HepG2 (cell line): Measurements from ENCODE around the gene RAB27B. TPM values are rescaled to one million over a fixed set of nuclear protein-coding genes. Genes with fewer than 3 reads are reported as not detected.

Source experiments
- ATAC-seq: fragments of 200-7000 bp; cut with Tn5 transposase; 3 replicates; pipeline ENCODE4 v1.9.1; 2020; ENCODE audit warnings: mild to moderate bottlenecking, moderate library complexity
- BruUV-seq: library from RNA; stranded (reverse); fragments of 400-500 nt; replicated peaks from 2 replicates; lab custom pipeline; 2021; lab: Mats Ljungman, UMichigan
- CTCF ChIA-PET: fragments of 300-600 bp; formaldehyde crosslinking; extraction: SDS; loops from one replicate; lab custom pipeline; 2021; ENCODE audit warnings: low total read pairs, inconsistent platforms, low intra/inter-chr PET ratio; lab: Yijun Ruan, JAX
- POLR2A ChIA-PET: fragments of 350-600 bp; sonication (Branson Sonifier 250); formaldehyde crosslinking; loops from one replicate; lab custom pipeline; 2020; ENCODE audit warnings: antibody characterized with exemption, inconsistent platforms; lab: Yijun Ruan, JAX
- DNase-seq: peaks from one replicate; pipeline ENCODE4 v3.0.0-alpha.2; 2015; ENCODE audit warnings: low spot score
- FAIRE-seq: peaks from 3 replicates; lab custom pipeline; 2011; peaks lifted over from hg19 to GRCh38; lab: Jason Lieb, UNC
- H2AFZ ChIP-seq: one replicate; pipeline ENCODE4 v1.6.1; 2011; ENCODE audit warnings: low read length, inconsistent platforms
- H3K27ac ChIP-seq: fragments of 300-600 bp; 3 replicates; pipeline ENCODE4 v1.8.0; 2011; ENCODE audit warnings: mixed run types, mild to moderate bottlenecking, mixed read lengths, low read length, inconsistent platforms; ENCODE audit not compliant: insufficient read depth; ENCODE audit errors: extremely low read length
- H3K27me3 ChIP-seq, 2 experiments: fragments of 200-600 bp in 1 of 2; 2 replicates in 1 of 2; 3 replicates in 1 of 2; pipeline versions ENCODE4 v1.6.0 to v1.8.0; 2011; ENCODE audit warnings: low read length in 2 of 2, mild to moderate bottlenecking in 2 of 2, moderate library complexity in 2 of 2, inconsistent platforms in 1 of 2; ENCODE audit not compliant: insufficient read depth in 2 of 2, control insufficient read depth in 1 of 2
- H3K36me3 ChIP-seq, 2 experiments: fragments of 200-600 bp in 1 of 2; replicated peaks in 1 of 2; 2 replicates in 1 of 2; 3 replicates in 1 of 2; pipeline versions ENCODE4 v1.5.1 to v1.8.0; 2011; ENCODE audit warnings: low read length in 2 of 2, inconsistent platforms in 1 of 2; ENCODE audit not compliant: insufficient read depth in 2 of 2, control insufficient read depth in 1 of 2
- H3K4me1 ChIP-seq: 2 replicates; pipeline ENCODE4 v1.5.1; 2012; ENCODE audit warnings: low read length, inconsistent platforms; ENCODE audit not compliant: insufficient read depth
- H3K4me2 ChIP-seq: 2 replicates; pipeline ENCODE4 v1.6.0; 2011; ENCODE audit warnings: low read depth, low read length, inconsistent platforms
- H3K4me3 ChIP-seq, 3 experiments: fragments of 200-600 bp in 1 of 3; sonication (generic), shearing (Covaris generic) in 1 of 3; replicated peaks in 1 of 3; 2 replicates each; pipeline ENCODE4 v1.5.1; 2011 to 2016; ENCODE audit warnings: low read length in 3 of 3, inconsistent platforms in 2 of 3, low read depth in 2 of 3, mild to moderate bottlenecking in 2 of 3, control low read depth in 1 of 3, mixed read lengths in 1 of 3; ENCODE audit not compliant: insufficient read depth in 1 of 3
- H3K79me2 ChIP-seq: one replicate; pipeline ENCODE4 v1.6.1; 2011; ENCODE audit warnings: low read length, inconsistent platforms; ENCODE audit not compliant: insufficient read depth
- H3K9ac ChIP-seq: 2 replicates; pipeline ENCODE4 v1.6.0; 2011; ENCODE audit warnings: mild to moderate bottlenecking, low read depth, low read length, inconsistent platforms; ENCODE audit not compliant: insufficient read depth
- H3K9me3 ChIP-seq: 2 replicates; pipeline ENCODE4 v1.5.1; 2012; ENCODE audit warnings: mild to moderate bottlenecking, low read length
- H4K20me1 ChIP-seq: 2 replicates; pipeline ENCODE4 v1.6.0; 2011; ENCODE audit warnings: inconsistent platforms, mild to moderate bottlenecking, low read length, moderate library complexity; ENCODE audit not compliant: insufficient read depth
- ARHGAP35 ChIP-seq: sonication (generic); formaldehyde crosslinking; IDR thresholded peaks from 2 replicates; pipeline ENCODE4 v1.9.0; 2022; ENCODE audit warnings: mild to moderate bottlenecking, inconsistent platforms, moderate library complexity, missing genetic modification reagents, borderline replicate concordance
- ARNT ChIP-seq: fragments of 450-650 bp; IDR thresholded peaks from 2 replicates; pipeline ENCODE4 v1.6.1; 2017
- CBX1 ChIP-seq: IDR thresholded peaks from one replicate; pipeline ENCODE4 v1.6.1; 2016; ENCODE audit warnings: antibody characterized with exemption, low read depth
- KLF11 ChIP-seq: IDR thresholded peaks from 2 replicates; pipeline ENCODE4 v1.6.1; 2016; ENCODE audit warnings: missing compliant biosample characterization
- PITX1 ChIP-seq: sonication (generic); formaldehyde crosslinking; IDR thresholded peaks from 2 replicates; pipeline ENCODE4 v1.5.1; 2020; ENCODE audit warnings: mild to moderate bottlenecking, missing genetic modification reagents
- SAFB2 ChIP-seq: sonication (generic); formaldehyde crosslinking; IDR thresholded peaks from 2 replicates; pipeline ENCODE4 v1.5.1; 2020; ENCODE audit warnings: missing genetic modification reagents, low read depth, mild to moderate bottlenecking, borderline replicate concordance
- SAP130 ChIP-seq: IDR thresholded peaks from 2 replicates; pipeline ENCODE4 v1.6.1; 2016; ENCODE audit warnings: low read depth
- SMC3 ChIP-seq: IDR thresholded peaks from 2 replicates; pipeline ENCODE4 v1.6.1; 2011; ENCODE audit warnings: low read length, improper control_type of control experiment
- SOX5 ChIP-seq: IDR thresholded peaks from 2 replicates; pipeline ENCODE4 v1.6.1; 2016; ENCODE audit warnings: borderline replicate concordance
- ZBTB7A ChIP-seq: sonication (generic); formaldehyde crosslinking; IDR thresholded peaks from 2 replicates; pipeline ENCODE4 v1.8.0; 2022; ENCODE audit warnings: mild to moderate bottlenecking, missing genetic modification reagents
- ZNF326 ChIP-seq: sonication (generic); formaldehyde crosslinking; IDR thresholded peaks from 2 replicates; pipeline ENCODE4 v1.4.0; 2020; ENCODE audit warnings: missing genetic modification reagents, borderline replicate concordance
- ZNF484 ChIP-seq: sonication (generic); formaldehyde crosslinking; IDR thresholded peaks from 2 replicates; pipeline ENCODE4 v1.5.1; 2020; ENCODE audit warnings: mild to moderate bottlenecking, low read depth, missing genetic modification reagents, borderline replicate concordance
- ZNF709 ChIP-seq: sonication (generic); formaldehyde crosslinking; IDR thresholded peaks from 2 replicates; pipeline ENCODE4 v1.5.0; 2020; ENCODE audit warnings: mild to moderate bottlenecking, missing genetic modification reagents
- ZNF788 ChIP-seq: sonication (generic); formaldehyde crosslinking; IDR thresholded peaks from 2 replicates; pipeline ENCODE4 v1.5.0; 2020; ENCODE audit warnings: mild to moderate bottlenecking, missing genetic modification reagents, borderline replicate concordance
- ZSCAN12 ChIP-seq: sonication (generic); formaldehyde crosslinking; IDR thresholded peaks from 2 replicates; pipeline ENCODE4 v1.9.0; 2021; ENCODE audit warnings: mild to moderate bottlenecking, missing genetic modification reagents
- WGBS: methylation state at CpG from one replicate; pipeline ENCODE4 v1.1.6; 2017; ENCODE audit warnings: low lambda C conversion rate; 5-methylcytosine and 5-hydroxymethylcytosine counted together
- in situ Hi-C: cut with HindIII; loops from 2 replicates; pipeline ENCODE4 v1.10.0; 2017; ENCODE audit warnings: low pct_unique_long_range_greater_than_20kb; ENCODE audit not compliant: extremely low pct_ligation_motif_present
- intact Hi-C: fragments of 100-400 bp; cut with micrococcal nuclease; formaldehyde crosslinking; loops from one replicate; pipeline ENCODE4 v1.10.0; 2022; ENCODE audit not compliant: unreplicated experiment
- polyA plus RNA-seq, 8 experiments: library from polyadenylated mRNA; depleted of rRNA in 3 of 8; stranded (reverse) in 7 of 8; unstranded in 1 of 8; fragments of >200 nt; fragmentation: Illumina TruSeq in 4 of 8; extraction: Trizol in 4 of 8; gene quantifications; 2 replicates each; pipeline versions ENCODE4 v1.2.1 to v1.2.3, GENCODE V29; 2011 to 2016; ENCODE audit warnings: low read depth in 4 of 8, missing spikeins in 1 of 8, mixed read lengths in 1 of 8; ENCODE audit not compliant: insufficient read depth in 1 of 8
- total RNA-seq, 5 experiments: library from RNA; depleted of rRNA; stranded (reverse); fragments of >200 nt; fragmentation: Illumina TruSeq; extraction: Trizol; gene quantifications; 2 replicates each; pipeline ENCODE4 v1.2.3, GENCODE V29; 2016; ENCODE audit warnings: low read depth in 1 of 5
- TF ChIP-seq, protein P1 (sequence below): fragments of 450-650 bp; IDR thresholded peaks from 2 replicates; pipeline ENCODE4 v1.6.1; 2017; ENCODE audit warnings: mild to moderate bottlenecking

Gene RAB27B
- total and polyA plus RNA-seq, 2 of the 13 experiments (the other 11 are each of a cell fraction or from before 2014, with no cell fraction given) = not detected

DNA sequence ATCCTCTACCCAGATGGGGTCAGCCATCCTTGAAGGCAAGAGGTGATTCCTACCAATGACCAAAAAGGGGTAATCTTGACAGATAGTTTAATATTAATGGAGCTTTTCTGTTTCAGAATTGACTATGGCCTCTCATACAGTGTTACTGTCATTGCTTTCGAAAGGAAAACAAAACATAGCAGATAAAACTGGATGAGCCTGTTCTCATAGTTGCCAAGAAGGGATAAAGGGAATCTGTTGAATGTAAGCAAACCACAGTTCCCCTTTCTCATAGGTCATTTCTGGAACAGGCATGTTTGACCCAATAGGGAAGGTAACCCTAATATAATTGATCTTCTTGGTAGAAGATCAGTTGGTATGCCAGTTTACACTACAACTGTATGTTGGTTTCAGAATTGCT is 1.6 kb downstream of the RAB27B start:
- intact Hi-C loops = loop anchor here (5.0 kb wide), 2 partner anchors 143 to 152 kb away; no protein-coding TSS in a partner anchor
- H2AFZ ChIP-seq = no peak overlapping the region
- CTCF ChIA-PET = no interaction called here
- no peak overlapping the region for H3K27ac ChIP-seq
- H3K36me3 ChIP-seq = no peaks in the 10 kb centered on the region
- WGBS = 8% methylated on average over 1 of the region's 1 CpG
- FAIRE-seq (no peak), ATAC-seq (no peak), DNase-seq (no peak)
- no peak overlapping the region for H3K4me3 ChIP-seq
- TF ChIP-seq ARHGAP35 (CRISPR knock-in tag) (no peak), ZSCAN12 (CRISPR knock-in tag) (no peak), SMC3 (no peak), ZBTB7A (CRISPR knock-in tag) (no peak), ZNF326 (no peak), ZNF709 (CRISPR knock-in tag) (no peak), SOX5 (CRISPR knock-in tag) (no peak), PITX1 (CRISPR knock-in tag) (no peak), CBX1 (no peak), SAFB2 (CRISPR knock-in tag) (no peak), KLF11 (no peak), ZNF484 (no peak), ARNT (no peak), ZNF788 (CRISPR knock-in tag) (no peak), SAP130 (no peak)
- TF ChIP-seq, protein P1, sequence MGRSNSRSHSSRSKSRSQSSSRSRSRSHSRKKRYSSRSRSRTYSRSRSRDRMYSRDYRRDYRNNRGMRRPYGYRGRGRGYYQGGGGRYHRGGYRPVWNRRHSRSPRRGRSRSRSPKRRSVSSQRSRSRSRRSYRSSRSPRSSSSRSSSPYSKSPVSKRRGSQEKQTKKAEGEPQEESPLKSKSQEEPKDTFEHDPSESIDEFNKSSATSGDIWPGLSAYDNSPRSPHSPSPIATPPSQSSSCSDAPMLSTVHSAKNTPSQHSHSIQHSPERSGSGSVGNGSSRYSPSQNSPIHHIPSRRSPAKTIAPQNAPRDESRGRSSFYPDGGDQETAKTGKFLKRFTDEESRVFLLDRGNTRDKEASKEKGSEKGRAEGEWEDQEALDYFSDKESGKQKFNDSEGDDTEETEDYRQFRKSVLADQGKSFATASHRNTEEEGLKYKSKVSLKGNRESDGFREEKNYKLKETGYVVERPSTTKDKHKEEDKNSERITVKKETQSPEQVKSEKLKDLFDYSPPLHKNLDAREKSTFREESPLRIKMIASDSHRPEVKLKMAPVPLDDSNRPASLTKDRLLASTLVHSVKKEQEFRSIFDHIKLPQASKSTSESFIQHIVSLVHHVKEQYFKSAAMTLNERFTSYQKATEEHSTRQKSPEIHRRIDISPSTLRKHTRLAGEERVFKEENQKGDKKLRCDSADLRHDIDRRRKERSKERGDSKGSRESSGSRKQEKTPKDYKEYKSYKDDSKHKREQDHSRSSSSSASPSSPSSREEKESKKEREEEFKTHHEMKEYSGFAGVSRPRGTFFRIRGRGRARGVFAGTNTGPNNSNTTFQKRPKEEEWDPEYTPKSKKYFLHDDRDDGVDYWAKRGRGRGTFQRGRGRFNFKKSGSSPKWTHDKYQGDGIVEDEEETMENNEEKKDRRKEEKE = no peak
- peaks cover 13% of the 10 kb centered on the region for H3K4me1 ChIP-seq
- BruUV-seq = no TSS peak
- POLR2A ChIA-PET = no interaction called here
- H4K20me1 ChIP-seq = no peaks in the 10 kb centered on the region
- H3K27me3 ChIP-seq = peaks cover 0 to 7% of the 10 kb centered on the region in 2 experiments; a peak in 2 of 5 replicates
- H3K4me2 ChIP-seq = no peak overlapping the region
- H3K9ac ChIP-seq = no peak overlapping the region
- no peaks in the 10 kb centered on the region for H3K79me2 ChIP-seq
- in situ Hi-C loops = no loop called here
- H3K9me3 ChIP-seq = peaks cover 7% of the 10 kb centered on the region
